ENCODE results near the gene PTPRT.

Gene PTPRT

GRCh38 chr20:42611889-42612837 lies 577.5 kb downstream of the PTPRT start:
- TF ChIP-seq USF1 (IDR thresholded peaks at IDR 0.05): no peak
- no peak for TF ChIP-seq ZBTB7A (IDR thresholded peaks at IDR 0.05; ENCODE audit: low read depth)
- TF ChIP-seq TCF12 (IDR thresholded peaks at IDR 0.05; ENCODE audit: low read depth): no peak
- no peak for TF ChIP-seq NFIC (IDR thresholded peaks at IDR 0.05)
- no peak for TF ChIP-seq CEBPB (IDR thresholded peaks at IDR 0.05)
- no peak for TF ChIP-seq EGR1 (IDR thresholded peaks at IDR 0.05)
- no peak for TF ChIP-seq EP300 (IDR thresholded peaks at IDR 0.05; ENCODE audit: borderline replicate concordance)

- no peak for TF ChIP-seq TEAD4 (IDR thresholded peaks at IDR 0.05)
- TF ChIP-seq USF1 (IDR thresholded peaks at IDR 0.05): no peak
- TF ChIP-seq EP300 (IDR thresholded peaks at IDR 0.05; ENCODE audit: borderline replicate concordance): no peak
- no peak for TF ChIP-seq CEBPB (IDR thresholded peaks at IDR 0.05)
- TF ChIP-seq ZBTB7A (IDR thresholded peaks at IDR 0.05; ENCODE audit: low read depth): no peak
- TF ChIP-seq TAF1 (IDR thresholded peaks at IDR 0.05; ENCODE audit: low read depth): no peak
- no peak for TF ChIP-seq NFIC (IDR thresholded peaks at IDR 0.05)
- no peak for TF ChIP-seq YY1 (IDR thresholded peaks at IDR 0.05; ENCODE audit: low read depth)
- no peak for TF ChIP-seq FOXM1 (IDR thresholded peaks at IDR 0.05; ENCODE audit: borderline replicate concordance, low read depth)
- no peak for TF ChIP-seq TCF12 (IDR thresholded peaks at IDR 0.05; ENCODE audit: low read depth)
- no peak for TF ChIP-seq EGR1 (IDR thresholded peaks at IDR 0.05)
- no peak for TF ChIP-seq REST (IDR thresholded peaks at IDR 0.05; ENCODE audit: low read depth)
Measured at GRCh38 chr20:42611423-42611822, 578.3 kb downstream of the PTPRT start.

GRCh38 chr20:42610070-42610469 lies 579.6 kb downstream of the PTPRT start:
- TF ChIP-seq TEAD4 (IDR thresholded peaks at IDR 0.05) (no peak), FOXM1 (IDR thresholded peaks at IDR 0.05; ENCODE audit: borderline replicate concordance, low read depth) (no peak), NFIC (IDR thresholded peaks at IDR 0.05) (no peak), ZBTB7A (IDR thresholded peaks at IDR 0.05; ENCODE audit: low read depth) (no peak), RAD21 (IDR thresholded peaks at IDR 0.05; ENCODE audit: low read depth) (no peak), CEBPB (IDR thresholded peaks at IDR 0.05) (no peak), TCF12 (IDR thresholded peaks at IDR 0.05; ENCODE audit: low read depth) (no peak), MAX (IDR thresholded peaks at IDR 0.05) (no peak), CREB1 (IDR thresholded peaks at IDR 0.05; ENCODE audit: low read depth) (no peak), TAF1 (IDR thresholded peaks at IDR 0.05; ENCODE audit: low read depth) (no peak), REST (IDR thresholded peaks at IDR 0.05; ENCODE audit: low read depth) (no peak)

- TF ChIP-seq NFIC (IDR thresholded peaks at IDR 0.05) (no peak), ZBTB7A (IDR thresholded peaks at IDR 0.05; ENCODE audit: low read depth) (no peak), TEAD4 (IDR thresholded peaks at IDR 0.05) (no peak), CREB1 (IDR thresholded peaks at IDR 0.05; ENCODE audit: low read depth) (no peak), USF1 (IDR thresholded peaks at IDR 0.05) (no peak), CEBPB (IDR thresholded peaks at IDR 0.05) (no peak), MAX (IDR thresholded peaks at IDR 0.05) (no peak), YY1 (IDR thresholded peaks at IDR 0.05; ENCODE audit: low read depth) (no peak), RAD21 (IDR thresholded peaks at IDR 0.05; ENCODE audit: low read depth) (no peak), REST (IDR thresholded peaks at IDR 0.05; ENCODE audit: low read depth) (no peak), FOXM1 (IDR thresholded peaks at IDR 0.05; ENCODE audit: borderline replicate concordance, low read depth) (no peak), EP300 (IDR thresholded peaks at IDR 0.05; ENCODE audit: borderline replicate concordance) (no peak), TCF12 (IDR thresholded peaks at IDR 0.05; ENCODE audit: low read depth) (no peak), EGR1 (IDR thresholded peaks at IDR 0.05) (no peak), TAF1 (IDR thresholded peaks at IDR 0.05; ENCODE audit: low read depth) (no peak)
Measured at GRCh38 chr20:42609618-42610017, 580.1 kb downstream of the PTPRT start.

Data from Ishikawa (cell line).